ENCODE measurements around the gene TTBK2. TPM values are rescaled to one million over a fixed set of nuclear protein-coding genes. Genes with fewer than 3 reads are reported as not detected.

Gene TTBK2
- total and polyA plus RNA-seq, 2 donors (not counting 1 experiment from before 2014, with no cell fraction given): 4.3 to 39.6 TPM

DNA sequence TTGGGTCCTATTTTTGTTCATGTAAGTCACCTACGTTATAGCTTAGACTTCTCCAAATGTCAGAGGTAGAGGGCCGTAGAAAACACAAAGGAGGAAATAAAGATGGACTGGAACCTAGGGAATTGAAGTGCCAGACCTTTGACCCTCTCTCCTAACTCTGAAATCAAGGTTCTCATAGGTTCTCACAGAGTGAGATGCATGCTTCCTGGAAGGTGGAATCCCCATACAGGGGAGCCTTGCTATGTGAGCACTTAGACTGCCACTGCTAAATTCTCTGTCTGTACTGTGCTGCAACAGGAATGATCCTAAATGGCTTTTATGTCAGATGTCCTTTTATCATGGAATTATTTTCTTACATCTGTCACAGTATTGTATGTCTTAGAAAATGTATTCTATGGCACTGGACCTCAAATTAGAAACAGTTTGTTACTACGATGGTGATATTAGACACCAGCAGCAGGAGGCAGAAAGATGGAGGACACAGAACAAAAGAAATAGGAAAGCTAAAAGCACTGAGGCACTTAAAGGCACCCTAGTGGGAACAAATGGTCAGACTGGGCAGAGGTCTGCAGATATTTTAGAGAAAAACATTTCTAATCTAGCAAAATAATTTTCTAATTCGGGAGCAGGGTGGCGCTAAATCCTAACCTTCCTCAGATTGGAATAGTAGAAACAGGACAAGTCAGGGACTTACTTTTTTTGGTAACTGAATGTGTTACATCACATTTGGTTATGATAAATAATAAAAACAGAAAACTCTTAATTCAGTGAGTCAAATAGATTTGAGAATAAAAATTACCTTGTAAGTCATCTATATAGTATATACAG lies 123.4 kb downstream of the TTBK2 start:
- H4K20me1 ChIP-seq (ENCODE audit: control insufficient read depth, insufficient read depth, low read length, poor library complexity, severe bottlenecking): no peaks in the 10 kb centered on the region

DNA sequence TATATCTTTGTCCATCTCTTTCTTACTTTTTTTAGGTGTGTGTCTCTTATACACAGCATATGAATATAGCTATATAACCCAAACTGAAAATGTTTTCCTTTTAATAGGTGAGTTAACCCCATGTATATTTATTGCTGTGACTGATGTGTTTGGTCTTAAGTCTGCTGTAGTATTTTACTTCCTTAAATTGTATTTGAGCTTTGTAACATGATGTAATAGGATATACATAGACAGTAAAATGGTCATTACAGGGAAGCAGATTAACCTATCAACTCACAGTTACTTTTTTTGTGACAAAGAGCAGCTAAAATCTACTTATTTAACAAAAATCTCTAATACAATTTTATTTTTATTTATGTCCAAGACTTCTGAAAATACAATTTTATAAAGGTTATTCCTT lies 131.9 kb downstream of the TTBK2 start:
- TF ChIP-seq, protein P1, sequence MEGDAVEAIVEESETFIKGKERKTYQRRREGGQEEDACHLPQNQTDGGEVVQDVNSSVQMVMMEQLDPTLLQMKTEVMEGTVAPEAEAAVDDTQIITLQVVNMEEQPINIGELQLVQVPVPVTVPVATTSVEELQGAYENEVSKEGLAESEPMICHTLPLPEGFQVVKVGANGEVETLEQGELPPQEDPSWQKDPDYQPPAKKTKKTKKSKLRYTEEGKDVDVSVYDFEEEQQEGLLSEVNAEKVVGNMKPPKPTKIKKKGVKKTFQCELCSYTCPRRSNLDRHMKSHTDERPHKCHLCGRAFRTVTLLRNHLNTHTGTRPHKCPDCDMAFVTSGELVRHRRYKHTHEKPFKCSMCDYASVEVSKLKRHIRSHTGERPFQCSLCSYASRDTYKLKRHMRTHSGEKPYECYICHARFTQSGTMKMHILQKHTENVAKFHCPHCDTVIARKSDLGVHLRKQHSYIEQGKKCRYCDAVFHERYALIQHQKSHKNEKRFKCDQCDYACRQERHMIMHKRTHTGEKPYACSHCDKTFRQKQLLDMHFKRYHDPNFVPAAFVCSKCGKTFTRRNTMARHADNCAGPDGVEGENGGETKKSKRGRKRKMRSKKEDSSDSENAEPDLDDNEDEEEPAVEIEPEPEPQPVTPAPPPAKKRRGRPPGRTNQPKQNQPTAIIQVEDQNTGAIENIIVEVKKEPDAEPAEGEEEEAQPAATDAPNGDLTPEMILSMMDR (IDR thresholded peaks at IDR 0.05): no peak
- TF ChIP-seq EZH2 (IDR thresholded peaks at IDR 0.05; ENCODE audit: borderline replicate concordance, insufficient read depth, low read depth, low read length, poor library complexity, severe bottlenecking): no peak
- no peak for ATAC-seq (ENCODE audit: low read depth)
- no peak overlapping the region for H3K4me2 ChIP-seq (replicated peaks; ENCODE audit: low read depth, low read length, poor library complexity, severe bottlenecking)
- ChIA-PET CTCF (no interaction called here), POLR2A (no interaction called here)
- intact Hi-C loops (cut with micrococcal nuclease): no loop called here
- H3K4me3 ChIP-seq (ENCODE audit: control extremely low read depth in 1 of 5, extremely low read depth in 1 of 5, insufficient read depth in 1 of 5, low read depth in 2 of 5, low read length in 4 of 5): no peak overlapping the region
- H3K4me3 Mint-ChIP-seq: no peak overlapping the region
- no peak overlapping the region for H3K27ac ChIP-seq (ENCODE audit: low read length in 2 of 2)
- H3K4me1 ChIP-seq (ENCODE audit: control insufficient read depth in 2 of 2, insufficient read depth in 2 of 2, low read length in 2 of 2): no peaks in the 10 kb centered on the region
- H4K20me1 ChIP-seq (ENCODE audit: control insufficient read depth, insufficient read depth, low read length, poor library complexity, severe bottlenecking): no peaks in the 10 kb centered on the region
- peaks cover 0 to 6% of the 10 kb centered on the region in 2 experiments for H3K36me3 ChIP-seq (replicated peaks in 1 of 2; ENCODE audit: control extremely low read depth in 1 of 2, control insufficient read depth in 1 of 2, extremely low read depth in 1 of 2, insufficient read depth in 2 of 2, low read length in 1 of 2)
- no peak overlapping the region for H3K9ac ChIP-seq (ENCODE audit: low read length)
- H3K9me3 Mint-ChIP-seq (ENCODE audit: insufficient read depth): no peaks in the 10 kb centered on the region
- H3K79me2 ChIP-seq (ENCODE audit: control insufficient read depth, insufficient read depth, low read length): no peaks in the 10 kb centered on the region
- no peaks in the 10 kb centered on the region for H3K4me1 Mint-ChIP-seq
- no peaks in the 10 kb centered on the region for H3K9me3 ChIP-seq (ENCODE audit: control extremely low read depth in 1 of 3, control insufficient read depth in 2 of 3, insufficient read depth in 1 of 3, low read length in 2 of 3)
- no peak overlapping the region for H3K27ac Mint-ChIP-seq
- H3K27me3 Mint-ChIP-seq: no peaks in the 10 kb centered on the region
- H3K27me3 ChIP-seq (replicated peaks in 1 of 4; ENCODE audit: control extremely low read depth in 1 of 4, control insufficient read depth in 3 of 4, insufficient read depth in 4 of 4, low read length in 3 of 4): no peaks in the 10 kb centered on the region
- no peak overlapping the region for H2AFZ ChIP-seq (ENCODE audit: insufficient read depth, low read depth, low read length, poor library complexity, severe bottlenecking)
- DNase-seq: no peak

More for the DNA sequence above, 123.4 kb downstream of the TTBK2 start:
- ATAC-seq (ENCODE audit: low read depth) (no peak), DNase-seq (no peak)
- Histone ChIP-seq H3K4me3 (ENCODE audit: control extremely low read depth in 1 of 5, extremely low read depth in 1 of 5, insufficient read depth in 1 of 5, low read depth in 2 of 5, low read length in 4 of 5) (no peak overlapping the region), H3K9me3 (ENCODE audit: control extremely low read depth in 1 of 3, control insufficient read depth in 2 of 3, insufficient read depth in 1 of 3, low read length in 2 of 3) (no peaks in the 10 kb centered on the region), H3K27ac (ENCODE audit: low read length in 2 of 2) (no peak overlapping the region), H3K4me2 (replicated peaks; ENCODE audit: low read depth, low read length, poor library complexity, severe bottlenecking) (no peak overlapping the region), H3K4me1 (ENCODE audit: control insufficient read depth in 2 of 2, insufficient read depth in 2 of 2, low read length in 2 of 2) (no peaks in the 10 kb centered on the region), H3K9ac (ENCODE audit: low read length) (no peak overlapping the region), H3K27me3 (replicated peaks in 1 of 4; ENCODE audit: control extremely low read depth in 1 of 4, control insufficient read depth in 3 of 4, insufficient read depth in 4 of 4, low read length in 3 of 4) (no peaks in the 10 kb centered on the region), H2AFZ (ENCODE audit: insufficient read depth, low read depth, low read length, poor library complexity, severe bottlenecking) (no peak overlapping the region), H3K79me2 (ENCODE audit: control insufficient read depth, insufficient read depth, low read length) (no peaks in the 10 kb centered on the region), H3K36me3 (replicated peaks in 1 of 2; ENCODE audit: control extremely low read depth in 1 of 2, control insufficient read depth in 1 of 2, extremely low read depth in 1 of 2, insufficient read depth in 2 of 2, low read length in 1 of 2) (peaks cover 0 to 15% of the 10 kb centered on the region in 2 experiments)
- Mint-ChIP-seq H3K4me3 (no peak overlapping the region), H3K9me3 (ENCODE audit: insufficient read depth) (no peaks in the 10 kb centered on the region), H3K27ac (no peak overlapping the region), H3K27me3 (no peaks in the 10 kb centered on the region), H3K4me1 (no peaks in the 10 kb centered on the region)
- WGBS (ENCODE audit: insufficient coverage): 88% methylated on average over 1 of the region's 5 CpGs
- intact Hi-C loops (cut with micrococcal nuclease): no loop called here
- ChIA-PET POLR2A (interaction anchor here (0.6 kb wide), 1 partner anchor 725 kb away, joined by 8 read pairs; no protein-coding TSS in a partner anchor), CTCF (no interaction called here)
- TF ChIP-seq, protein P1 (IDR thresholded peaks at IDR 0.05): no peak
- no peak for TF ChIP-seq EZH2 (IDR thresholded peaks at IDR 0.05; ENCODE audit: borderline replicate concordance, insufficient read depth, low read depth, low read length, poor library complexity, severe bottlenecking)

All from B cell (primary cell).